AG04450 (cell line): ENCODE results near the gene FOS. TPM values are rescaled to one million over a fixed set of nuclear protein-coding genes. Genes with fewer than 3 reads are reported as not detected.

Experiments used
- CTCF ChIA-PET: fragments of 300-600, 350-600 bp; formaldehyde crosslinking; extraction: SDS; loops from one replicate; lab custom pipeline; 2022; ENCODE audit warnings: antibody characterized with exemption, inconsistent platforms; lab: Charles Lee
- POLR2A ChIA-PET: fragments of 350-600 bp; formaldehyde crosslinking; extraction: SDS; loops from one replicate; lab custom pipeline; 2021; ENCODE audit warnings: antibody characterized with exemption, inconsistent platforms; lab: Yijun Ruan, JAX
- DNase-seq: peaks from one replicate; pipeline ENCODE4 v3.0.0-alpha.2; 2011; ENCODE audit warnings: low read depth, low spot score
- H3K27ac ChIP-seq: one replicate; pipeline ENCODE4 v1.5.1; 2012; ENCODE audit warnings: low read depth, low read length, control low read depth
- H3K27me3 ChIP-seq: one replicate; pipeline ENCODE4 v1.6.0; 2012; ENCODE audit warnings: low read length; ENCODE audit not compliant: control insufficient read depth, insufficient read depth
- H3K4me3 ChIP-seq: 2 replicates; pipeline ENCODE4 v1.5.1; 2011; ENCODE audit warnings: mild to moderate bottlenecking, low read depth, low read length, control low read depth
- H3K9me3 ChIP-seq: 2 replicates; pipeline ENCODE4 v1.5.1; 2012; ENCODE audit warnings: low read length; ENCODE audit not compliant: control insufficient read depth, insufficient read depth
- polyA plus RNA-seq: library from polyadenylated mRNA; depleted of rRNA; stranded (reverse); fragments of >200 nt; gene quantifications from 2 replicates; pipeline ENCODE4 v1.2.3, GENCODE V29; 2011
- TF ChIP-seq, protein P1 (sequence below): IDR thresholded peaks from 2 replicates; pipeline ENCODE4 v1.5.1; 2011; ENCODE audit warnings: low read depth, low read length, control low read depth, inconsistent platforms

Gene FOS
- polyA plus RNA-seq, 1 experiment: 30.6 TPM

GRCh38 chr14:75268633-75269550, 9.7 kb upstream of the FOS start:
- H3K27ac ChIP-seq: no peak overlapping the region
- DNase-seq: no peak
- ChIA-PET POLR2A (interaction anchor here (2.5 kb wide), 1 partner anchor 10 kb away, joined by 8 read pairs; no protein-coding TSS in a partner anchor), CTCF (interaction anchor here (0.6 to 1.0 kb wide), 2 partner anchors 10 to 28 kb away, joined by 3 read pairs; no protein-coding TSS in a partner anchor)
- no peaks in the 10 kb centered on the region for H3K9me3 ChIP-seq
- peaks cover 2% of the 10 kb centered on the region for H3K27me3 ChIP-seq
- TF ChIP-seq, protein P1, sequence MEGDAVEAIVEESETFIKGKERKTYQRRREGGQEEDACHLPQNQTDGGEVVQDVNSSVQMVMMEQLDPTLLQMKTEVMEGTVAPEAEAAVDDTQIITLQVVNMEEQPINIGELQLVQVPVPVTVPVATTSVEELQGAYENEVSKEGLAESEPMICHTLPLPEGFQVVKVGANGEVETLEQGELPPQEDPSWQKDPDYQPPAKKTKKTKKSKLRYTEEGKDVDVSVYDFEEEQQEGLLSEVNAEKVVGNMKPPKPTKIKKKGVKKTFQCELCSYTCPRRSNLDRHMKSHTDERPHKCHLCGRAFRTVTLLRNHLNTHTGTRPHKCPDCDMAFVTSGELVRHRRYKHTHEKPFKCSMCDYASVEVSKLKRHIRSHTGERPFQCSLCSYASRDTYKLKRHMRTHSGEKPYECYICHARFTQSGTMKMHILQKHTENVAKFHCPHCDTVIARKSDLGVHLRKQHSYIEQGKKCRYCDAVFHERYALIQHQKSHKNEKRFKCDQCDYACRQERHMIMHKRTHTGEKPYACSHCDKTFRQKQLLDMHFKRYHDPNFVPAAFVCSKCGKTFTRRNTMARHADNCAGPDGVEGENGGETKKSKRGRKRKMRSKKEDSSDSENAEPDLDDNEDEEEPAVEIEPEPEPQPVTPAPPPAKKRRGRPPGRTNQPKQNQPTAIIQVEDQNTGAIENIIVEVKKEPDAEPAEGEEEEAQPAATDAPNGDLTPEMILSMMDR: no peak
- H3K4me3 ChIP-seq: no peak overlapping the region

GRCh38 chr14:75271514-75271913, 7.1 kb upstream of the FOS start:
- no peaks in the 10 kb centered on the region for H3K9me3 ChIP-seq
- H3K27me3 ChIP-seq: no peaks in the 10 kb centered on the region
- H3K27ac ChIP-seq: no peak overlapping the region
- TF ChIP-seq, protein P1: no peak
- POLR2A ChIA-PET: interaction anchor here (0.6 kb wide), 1 partner anchor 128 kb away, joined by 3 read pairs; no protein-coding TSS in a partner anchor
- CTCF ChIA-PET: no interaction called here
- no peak for DNase-seq
- no peak overlapping the region for H3K4me3 ChIP-seq

- no peaks in the 10 kb centered on the region for H3K9me3 ChIP-seq
- CTCF ChIA-PET: interaction anchor here (0.5 to 1.1 kb wide), 2 partner anchors 34 to 142 kb away, joined by 4 read pairs; no protein-coding TSS in a partner anchor
- no peak for DNase-seq
- peak overlapping the region; percentile 78 for H3K27ac ChIP-seq
- no peaks in the 10 kb centered on the region for H3K27me3 ChIP-seq
- POLR2A ChIA-PET: interaction anchor here (0.8 to 1.8 kb wide), 3 partner anchors 15 to 74 kb away, joined by 3 to 13 read pairs (median 6); no protein-coding TSS in a partner anchor
- TF ChIP-seq, protein P1: no peak
- H3K4me3 ChIP-seq: peak overlapping the region; percentile 21; the same call in 1 of the 2 replicates
Observed at GRCh38 chr14:75273272-75274049, 5.2 kb upstream of the FOS start.

DNA sequence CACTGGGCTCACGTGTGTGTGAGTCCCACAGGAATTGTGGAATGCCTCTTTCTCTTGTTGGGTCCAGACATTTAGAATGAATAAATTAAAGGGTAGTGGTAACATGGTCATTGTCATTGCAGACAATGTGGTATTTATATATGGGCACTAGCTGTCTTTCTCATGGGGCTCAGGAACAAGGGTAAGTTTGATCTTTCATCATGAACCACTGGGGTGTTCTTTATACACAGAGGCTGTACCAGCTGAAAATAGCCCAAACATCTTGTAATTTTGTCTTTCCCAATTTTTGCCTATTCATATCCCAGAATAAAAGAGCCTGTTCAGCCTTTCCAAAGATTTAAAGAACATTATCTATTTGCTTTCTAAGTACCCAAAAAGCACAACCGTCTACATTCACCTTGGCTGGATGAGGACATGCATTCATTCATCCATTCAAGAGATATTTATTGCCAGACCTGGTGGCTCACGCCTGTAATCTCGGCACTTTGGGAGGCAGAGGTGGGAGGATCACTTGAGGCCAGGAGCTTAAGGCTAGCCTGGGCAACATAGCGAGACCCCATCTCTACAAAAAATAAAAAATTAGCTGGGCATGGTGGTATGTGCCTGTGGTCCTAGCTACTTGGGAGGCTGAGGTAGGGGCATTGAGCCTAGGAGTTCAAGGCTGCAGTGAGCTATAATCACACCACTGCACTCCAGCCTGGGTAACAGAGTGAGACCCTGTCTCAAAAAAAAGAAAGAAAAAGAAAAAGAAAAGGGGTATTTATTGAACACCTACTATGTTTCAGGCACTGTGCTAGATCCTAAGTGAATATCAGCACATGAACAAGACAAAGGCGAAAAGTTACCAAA, 4.4 kb upstream of the FOS start:
- POLR2A ChIA-PET: interaction anchor here (1.0 to 1.8 kb wide), 2 partner anchors 16 to 21 kb away, joined by 6 to 13 read pairs; no protein-coding TSS in a partner anchor
- Histone ChIP-seq H3K4me3 (no peak overlapping the region), H3K9me3 (peaks cover 4% of the 10 kb centered on the region; the same call in 1 of the 2 replicates), H3K27ac (no peak overlapping the region), H3K27me3 (no peaks in the 10 kb centered on the region)
- no peak for DNase-seq
- CTCF ChIA-PET: interaction anchor here (0.9 kb wide), 1 partner anchor 34 kb away, joined by 3 read pairs; no protein-coding TSS in a partner anchor
- TF ChIP-seq, protein P1: no peak
